ENCODE data around the gene RAB15. TPM values are rescaled to one million over a fixed set of nuclear protein-coding genes. Genes with fewer than 3 reads are reported as not detected.

RAB15 gene
- total and polyA plus RNA-seq, 9 of the 15 experiments (the other 6 are each of a cell fraction or from before 2014, with no cell fraction given), result 0.09 to 0.30 (median 0.16) TPM; not detected in 2

GRCh38 chr14:64945431-64946178, 26.5 kb downstream of the RAB15 start:
- ChIA-PET CTCF (ENCODE audit: low intra/inter-chr PET ratio) (no interaction called here), POLR2A (interaction anchor here (1.5 kb wide), 1 partner anchor 13 kb away, joined by 5 read pairs; no protein-coding TSS in a partner anchor)
- intact Hi-C loops (cut with micrococcal nuclease) (no loop called here), in situ Hi-C loops (cut with MboI) (no loop called here)
- Histone ChIP-seq H4K20me1 (replicated peaks; ENCODE audit: control insufficient read depth, insufficient read depth, low read length) (no peaks in the 10 kb centered on the region), H3K36me3 (ENCODE audit: control insufficient read depth, insufficient read depth, low read length) (no peaks in the 10 kb centered on the region), H3K27me3 (ENCODE audit: control insufficient read depth in 2 of 2, insufficient read depth in 2 of 2, low read length in 2 of 2) (no peaks in the 10 kb centered on the region), H3K4me2 (ENCODE audit: insufficient read depth, low read length) (no peak overlapping the region), H3K27ac (ENCODE audit: extremely low read depth, low read depth, low read length) (no peak overlapping the region), H3K9ac (ENCODE audit: insufficient read depth in 1 of 2, low read depth in 2 of 2, low read length in 2 of 2) (no peak overlapping the region), H3K79me2 (ENCODE audit: control insufficient read depth, insufficient read depth, low read length) (no peaks in the 10 kb centered on the region), H3K9me3 (replicated peaks; ENCODE audit: control insufficient read depth, insufficient read depth, low read depth, low read length) (no peaks in the 10 kb centered on the region), H3K9me1 (ENCODE audit: control insufficient read depth, insufficient read depth, low read length) (no peaks in the 10 kb centered on the region), H2AFZ (ENCODE audit: low read depth, low read length) (no peak overlapping the region), H3K4me1 (replicated peaks in 1 of 2; ENCODE audit: control insufficient read depth in 2 of 2, insufficient read depth in 2 of 2, low read length in 2 of 2) (no peaks in the 10 kb centered on the region; a peak in 2 of 5 replicates), H3K4me3 (no peak overlapping the region)
- FAIRE-seq, result no peak
- 71% methylated on average over 12 of the region's 12 CpGs for WGBS (ENCODE audit: insufficient coverage, low coverage, missing lambda C conversion rate)
- no TSS peak for BruUV-seq (replicated peaks)
- DNase-seq (ENCODE audit: extremely low read depth in 1 of 4, low spot score in 3 of 4), result no peak
- TF ChIP-seq ZC3H8 (IDR thresholded peaks at IDR 0.05) (no peak), ZNF699 (CRISPR knock-in tag; IDR thresholded peaks at IDR 0.05; ENCODE audit: insufficient replicate concordance) (no peak), WHSC1 (IDR thresholded peaks at IDR 0.05; ENCODE audit: low read length) (no peak), MCM7 (IDR thresholded peaks at IDR 0.05) (no peak), ATF2 (CRISPR knock-in tag; IDR thresholded peaks at IDR 0.05) (no peak), MITF (IDR thresholded peaks at IDR 0.05) (no peak), MTA2 (IDR thresholded peaks at IDR 0.05; ENCODE audit: low read depth) (no peak), ZNF124 (CRISPR knock-in tag; IDR thresholded peaks at IDR 0.05) (no peak), SRSF7 (optimal IDR thresholded peaks at IDR 0.05; ENCODE audit: low read depth, low read length) (no peak), FOXM1 (IDR thresholded peaks at IDR 0.05; ENCODE audit: low read depth) (no peak), FOXM1 (CRISPR knock-in tag; IDR thresholded peaks at IDR 0.05; ENCODE audit: low read depth) (no peak), POLR2G (IDR thresholded peaks at IDR 0.05; ENCODE audit: low read depth, low read length) (no peak), COPS2 (conservative IDR thresholded peaks at IDR 0.05) (no peak), ZNF3 (CRISPR knock-in tag; IDR thresholded peaks at IDR 0.05) (no peak), MCM5 (IDR thresholded peaks at IDR 0.05; ENCODE audit: low read depth) (no peak), POLR2B (IDR thresholded peaks at IDR 0.05; ENCODE audit: low read depth, partially characterized antibody) (no peak), PHF8 (IDR thresholded peaks at IDR 0.05; ENCODE audit: borderline replicate concordance, low read length) (no peak), FOXK2 (conservative IDR thresholded peaks at IDR 0.05 in 1 of 2, IDR thresholded peaks at IDR 0.05 in 1 of 2; ENCODE audit: low read depth in 2 of 2) (no peak), DEAF1 (CRISPR knock-in tag; IDR thresholded peaks at IDR 0.05) (no peak), NCOA4 (IDR thresholded peaks at IDR 0.05; ENCODE audit: partially characterized antibody) (no peak), ZNF778 (CRISPR knock-in tag; IDR thresholded peaks at IDR 0.05) (no peak)
- ATAC-seq, result no peak
